Measurements from ENCODE around the gene CATSPERB.

Gene CATSPERB

DNA sequence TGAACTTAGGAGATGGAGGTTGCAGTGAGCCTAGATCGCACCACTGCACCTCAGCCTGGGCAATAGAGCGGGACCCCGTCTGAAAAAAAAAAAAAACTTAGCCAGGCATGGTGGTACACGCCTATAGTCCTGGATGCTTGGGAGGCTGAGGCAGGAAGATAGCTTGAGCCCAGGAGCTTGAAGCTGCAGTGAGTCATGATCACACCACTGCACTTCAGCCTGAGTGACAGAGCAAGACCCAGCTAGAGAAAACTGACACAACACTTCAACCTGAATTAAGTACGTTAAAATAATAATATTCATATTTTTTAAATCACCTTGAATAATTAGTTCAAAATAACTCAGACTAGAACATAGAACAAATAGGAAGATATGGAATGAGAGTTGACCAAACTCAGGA is 5.7 kb upstream of the CATSPERB start:
- Histone ChIP-seq H3K27ac (ENCODE audit: low read length) (no peak overlapping the region), H3K4me3 (ENCODE audit: low read length) (no peak overlapping the region), H4K20me1 (ENCODE audit: insufficient read depth, low read length) (no peaks in the 10 kb centered on the region), H3K9me3 (ENCODE audit: insufficient read depth, low read length) (0 out of 2 replicates have a peak, but pooled peaks cover 3% of the 10 kb centered on the region), H3K4me2 (ENCODE audit: low read length) (no peak overlapping the region), H3K9ac (ENCODE audit: low read length) (no peak overlapping the region), H3K27me3 (ENCODE audit: low read depth, low read length) (no peaks in the 10 kb centered on the region), H2AFZ (ENCODE audit: low read depth, low read length) (no peak overlapping the region), H3K4me1 (ENCODE audit: low read length) (no peaks in the 10 kb centered on the region), H3K36me3 (replicated peaks; ENCODE audit: low read depth, low read length) (no peaks in the 10 kb centered on the region), H3K79me2 (ENCODE audit: low read length) (no peaks in the 10 kb centered on the region)
- TF ChIP-seq EZH2phosphoT487 (IDR thresholded peaks at IDR 0.05; ENCODE audit: low read depth) = no peak
- TF ChIP-seq, protein P1, sequence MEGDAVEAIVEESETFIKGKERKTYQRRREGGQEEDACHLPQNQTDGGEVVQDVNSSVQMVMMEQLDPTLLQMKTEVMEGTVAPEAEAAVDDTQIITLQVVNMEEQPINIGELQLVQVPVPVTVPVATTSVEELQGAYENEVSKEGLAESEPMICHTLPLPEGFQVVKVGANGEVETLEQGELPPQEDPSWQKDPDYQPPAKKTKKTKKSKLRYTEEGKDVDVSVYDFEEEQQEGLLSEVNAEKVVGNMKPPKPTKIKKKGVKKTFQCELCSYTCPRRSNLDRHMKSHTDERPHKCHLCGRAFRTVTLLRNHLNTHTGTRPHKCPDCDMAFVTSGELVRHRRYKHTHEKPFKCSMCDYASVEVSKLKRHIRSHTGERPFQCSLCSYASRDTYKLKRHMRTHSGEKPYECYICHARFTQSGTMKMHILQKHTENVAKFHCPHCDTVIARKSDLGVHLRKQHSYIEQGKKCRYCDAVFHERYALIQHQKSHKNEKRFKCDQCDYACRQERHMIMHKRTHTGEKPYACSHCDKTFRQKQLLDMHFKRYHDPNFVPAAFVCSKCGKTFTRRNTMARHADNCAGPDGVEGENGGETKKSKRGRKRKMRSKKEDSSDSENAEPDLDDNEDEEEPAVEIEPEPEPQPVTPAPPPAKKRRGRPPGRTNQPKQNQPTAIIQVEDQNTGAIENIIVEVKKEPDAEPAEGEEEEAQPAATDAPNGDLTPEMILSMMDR (IDR thresholded peaks at IDR 0.05; ENCODE audit: low read depth, low read length) = no peak

- no peaks in the 10 kb centered on the region for H3K4me1 ChIP-seq (ENCODE audit: low read length)
- TF ChIP-seq, protein P1 (IDR thresholded peaks at IDR 0.05; ENCODE audit: low read depth, low read length) = no peak
- TF ChIP-seq EZH2phosphoT487 (IDR thresholded peaks at IDR 0.05; ENCODE audit: low read depth) = no peak
- 0 out of 2 replicates have a peak, but pooled peaks cover 3% of the 10 kb centered on the region for H3K9me3 ChIP-seq (ENCODE audit: insufficient read depth, low read length)
- no peaks in the 10 kb centered on the region for H3K79me2 ChIP-seq (ENCODE audit: low read length)
- no peak overlapping the region for H3K4me2 ChIP-seq (ENCODE audit: low read length)
- no peak overlapping the region for H3K9ac ChIP-seq (ENCODE audit: low read length)
- H3K27me3 ChIP-seq (ENCODE audit: low read depth, low read length) = no peaks in the 10 kb centered on the region
- H3K36me3 ChIP-seq (replicated peaks; ENCODE audit: low read depth, low read length) = no peaks in the 10 kb centered on the region
- no peak overlapping the region for H3K27ac ChIP-seq (ENCODE audit: low read length)
- no peaks in the 10 kb centered on the region for H4K20me1 ChIP-seq (ENCODE audit: insufficient read depth, low read length)
- H3K4me3 ChIP-seq (ENCODE audit: low read length) = no peak overlapping the region
- H2AFZ ChIP-seq (ENCODE audit: low read depth, low read length) = no peak overlapping the region
These were observed 1.1 kb upstream of the CATSPERB start for GRCh38 chr14:91732859-91733477.

GRCh38 chr14:91732439-91732838 is 553 bp upstream of the CATSPERB start:
- no peak overlapping the region for H2AFZ ChIP-seq (ENCODE audit: low read depth, low read length)
- H3K4me1 ChIP-seq (ENCODE audit: low read length) = no peaks in the 10 kb centered on the region
- no peaks in the 10 kb centered on the region for H3K27me3 ChIP-seq (ENCODE audit: low read depth, low read length)
- no peaks in the 10 kb centered on the region for H4K20me1 ChIP-seq (ENCODE audit: insufficient read depth, low read length)
- 0 out of 2 replicates have a peak, but pooled peaks cover 3% of the 10 kb centered on the region for H3K9me3 ChIP-seq (ENCODE audit: insufficient read depth, low read length)
- no peak overlapping the region for H3K4me2 ChIP-seq (ENCODE audit: low read length)
- H3K4me3 ChIP-seq (ENCODE audit: low read length) = no peak overlapping the region
- TF ChIP-seq, protein P1 (IDR thresholded peaks at IDR 0.05; ENCODE audit: low read depth, low read length) = no peak
- TF ChIP-seq EZH2phosphoT487 (IDR thresholded peaks at IDR 0.05; ENCODE audit: low read depth) = no peak
- H3K36me3 ChIP-seq (replicated peaks; ENCODE audit: low read depth, low read length) = no peaks in the 10 kb centered on the region
- no peaks in the 10 kb centered on the region for H3K79me2 ChIP-seq (ENCODE audit: low read length)
- no peak overlapping the region for H3K27ac ChIP-seq (ENCODE audit: low read length)
- no peak overlapping the region for H3K9ac ChIP-seq (ENCODE audit: low read length)

DNA sequence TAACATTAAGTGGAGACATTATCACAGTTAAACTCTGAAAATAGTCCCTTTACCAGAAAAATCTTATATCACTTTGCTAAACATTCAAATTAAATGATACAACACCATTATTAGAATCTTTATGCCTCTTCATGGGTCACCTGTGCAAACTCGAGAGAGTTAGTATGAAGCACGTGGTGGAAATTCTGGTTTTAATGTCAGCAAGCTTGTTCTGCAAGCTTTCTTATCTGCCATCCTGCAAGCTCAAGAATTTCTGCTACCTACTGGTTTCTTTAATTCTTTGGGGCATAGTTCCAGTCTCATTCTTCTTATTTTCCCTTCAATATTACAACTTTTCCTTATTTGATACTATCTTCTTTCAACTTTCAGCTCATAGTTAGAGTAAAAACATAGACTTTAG is 868 bp downstream of the CATSPERB start:
- Histone ChIP-seq H3K9me3 (ENCODE audit: insufficient read depth, low read length) (0 out of 2 replicates have a peak, but pooled peaks cover 3% of the 10 kb centered on the region), H3K27ac (ENCODE audit: low read length) (no peak overlapping the region), H3K79me2 (ENCODE audit: low read length) (no peaks in the 10 kb centered on the region), H3K4me1 (ENCODE audit: low read length) (no peaks in the 10 kb centered on the region), H3K36me3 (replicated peaks; ENCODE audit: low read depth, low read length) (no peaks in the 10 kb centered on the region), H3K9ac (ENCODE audit: low read length) (no peak overlapping the region), H3K27me3 (ENCODE audit: low read depth, low read length) (no peaks in the 10 kb centered on the region), H4K20me1 (ENCODE audit: insufficient read depth, low read length) (no peaks in the 10 kb centered on the region), H3K4me3 (ENCODE audit: low read length) (no peak overlapping the region), H3K4me2 (ENCODE audit: low read length) (no peak overlapping the region), H2AFZ (ENCODE audit: low read depth, low read length) (no peak overlapping the region)
- TF ChIP-seq, protein P1 (IDR thresholded peaks at IDR 0.05; ENCODE audit: low read depth, low read length) = no peak
- TF ChIP-seq EZH2phosphoT487 (IDR thresholded peaks at IDR 0.05; ENCODE audit: low read depth) = no peak

Measured in OCI-LY3 (cell line).